Tibial nerve (tissue), 4 donors: ENCODE measurements around the gene CA12.

Experiments
- CTCF ChIP-seq, 5 experiments: fragments of 200-600 bp in 3 of 5; fragments of 450-650 bp in 2 of 5; sonication (generic) in 3 of 5; IDR thresholded peaks; one replicate each; pipeline ENCODE4 v1.5.1; 2016 to 2019; ENCODE audit warnings: antibody characterized with exemption in 5 of 5, mild to moderate bottlenecking in 3 of 5, moderate library complexity in 2 of 5
- EP300 ChIP-seq, 2 donors: sonication (generic); formaldehyde crosslinking; IDR thresholded peaks; one replicate each; pipeline ENCODE4 v1.6.1; 2017; ENCODE audit warnings: antibody characterized with exemption in 2 of 2, mild to moderate bottlenecking in 1 of 2
- POLR2A ChIP-seq, 2 donors: fragments of 450-650 bp; IDR thresholded peaks; one replicate each; pipeline ENCODE4 v1.6.1; 2017; ENCODE audit warnings: antibody characterized with exemption in 2 of 2, mild to moderate bottlenecking in 2 of 2, moderate library complexity in 2 of 2

GRCh38 chr15:63405683-63406390, 24.2 kb upstream of the CA12 start:
- TF ChIP-seq CTCF (IDR thresholded peaks at IDR 0.05) = no peak
- TF ChIP-seq POLR2A (IDR thresholded peaks at IDR 0.05) = no peak
- no peak for TF ChIP-seq EP300 (IDR thresholded peaks at IDR 0.05)
